ENCODE data around the gene SLC9A1. TPM values are rescaled to one million over a fixed set of nuclear protein-coding genes. Genes with fewer than 3 reads are reported as not detected.

Gene SLC9A1
- total RNA-seq, 1 donor from 2014 or later, result 20.2 TPM

DNA sequence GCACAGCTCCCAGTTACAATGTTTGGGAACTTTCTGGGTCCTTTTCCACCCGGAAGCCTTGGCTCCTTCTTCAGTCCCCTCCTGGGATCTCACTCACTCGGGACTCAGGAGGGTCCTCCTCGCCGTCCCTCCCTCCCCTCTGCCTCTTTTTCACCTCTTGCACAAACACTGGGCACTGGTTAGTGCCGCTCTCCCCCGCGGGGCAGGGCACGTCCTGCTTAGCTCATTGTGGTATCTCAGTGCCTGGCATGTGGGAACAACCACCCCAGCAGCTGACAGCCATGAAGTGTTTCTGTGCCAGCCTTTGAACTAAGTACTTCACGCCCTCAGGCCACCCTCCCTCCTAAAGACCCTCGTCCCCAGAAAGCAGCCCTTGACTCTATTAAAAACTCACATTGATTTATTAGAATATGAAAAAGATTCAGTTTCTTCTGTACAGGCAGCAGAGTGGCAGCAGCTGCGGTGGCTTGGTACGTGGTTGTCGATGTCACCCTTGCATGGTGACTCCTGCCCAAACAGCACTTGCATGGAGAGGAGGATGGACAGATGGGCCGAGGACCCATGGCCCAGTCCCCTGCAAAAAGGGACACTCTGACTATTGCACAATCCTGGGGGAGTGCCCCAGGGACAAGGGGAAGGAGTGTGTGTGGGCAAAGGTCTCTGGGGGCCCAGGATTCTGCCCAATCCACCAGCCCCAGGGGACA, 56.3 kb downstream of the SLC9A1 start:
- DNase-seq (ENCODE audit: missing footprints), result no peak
- intact Hi-C loops (cut with DNase I), result loop anchor here (10.0 kb wide), 1 partner anchor 134 kb away; the partner anchor contains the start of gene KDF1
- ATAC-seq, result peak; percentile 38

DNA sequence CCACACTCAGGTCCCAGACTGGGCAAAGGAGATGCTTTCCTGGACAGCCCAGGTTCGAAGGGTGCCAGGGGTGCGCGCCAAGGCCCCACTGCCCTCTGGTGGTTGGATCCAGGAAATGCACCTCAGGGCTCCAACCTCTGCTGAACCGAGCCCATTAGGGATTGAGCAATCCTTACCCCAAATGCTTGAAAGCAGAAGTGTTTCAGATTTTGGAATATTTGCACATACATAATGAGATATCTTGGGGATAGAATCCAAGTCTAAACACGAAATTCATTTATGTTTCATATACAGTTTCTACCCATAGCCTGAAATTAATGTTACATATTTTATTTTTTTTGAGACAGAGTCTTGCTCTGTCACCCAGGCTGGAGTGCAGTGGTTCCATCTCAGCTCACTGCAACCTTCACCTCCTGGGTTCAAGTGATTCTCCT, 57.4 kb downstream of the SLC9A1 start:
- DNase-seq (ENCODE audit: missing footprints), result peak; percentile 90
- peak; percentile 72 for ATAC-seq
- intact Hi-C loops (cut with DNase I), result loop anchor here (1.0 to 10.0 kb wide), 3 partner anchors 51 to 133 kb away; partner anchors contain the start of gene KDF1

DNA sequence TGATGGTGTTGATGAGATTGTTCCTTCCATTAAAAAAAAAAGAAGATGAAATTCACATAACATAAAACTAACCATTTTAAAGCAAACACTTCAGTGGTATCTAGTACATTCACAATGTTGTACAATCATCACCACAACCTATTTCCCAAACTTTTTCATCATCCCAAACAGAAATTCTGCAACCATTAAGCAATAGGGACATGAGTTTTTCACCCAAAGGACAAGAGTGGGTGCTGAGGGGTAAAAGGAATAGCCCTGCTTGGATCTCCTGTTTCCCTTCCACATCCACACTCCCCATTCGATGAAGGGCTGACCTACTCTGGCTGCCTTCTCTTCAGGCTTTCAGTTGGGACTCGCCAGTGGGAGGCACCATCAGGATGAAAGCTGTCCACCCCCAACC, 59.3 kb downstream of the SLC9A1 start:
- intact Hi-C loops (cut with DNase I), result loop anchor here (10.0 kb wide), 1 partner anchor 131 kb away; the partner anchor contains the start of gene KDF1
- ATAC-seq (no peak), DNase-seq (ENCODE audit: missing footprints) (no peak)

DNA sequence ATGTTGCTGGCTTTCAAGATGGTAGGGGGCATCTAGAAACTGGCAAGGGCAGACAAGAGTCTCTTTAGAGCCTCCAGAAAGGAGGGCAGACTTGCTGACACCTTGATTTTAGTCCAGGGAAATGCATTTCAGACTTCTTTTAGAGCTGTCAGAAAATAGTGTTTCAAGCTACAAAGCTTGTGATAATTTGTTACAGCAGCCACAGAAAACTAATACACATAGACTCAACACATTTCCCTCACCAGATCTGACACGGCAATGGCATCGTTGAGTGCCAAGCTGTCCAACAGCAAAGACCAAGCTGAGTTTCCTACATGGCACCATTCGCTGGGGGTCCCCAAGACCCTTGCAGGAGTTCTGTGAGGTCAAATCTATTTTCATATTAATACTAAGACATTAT, 62.0 kb downstream of the SLC9A1 start:
- ATAC-seq, result no peak
- intact Hi-C loops (cut with DNase I), result loop anchor here (10.0 kb wide), 1 partner anchor 128 kb away; the partner anchor contains the start of gene KDF1

DNA sequence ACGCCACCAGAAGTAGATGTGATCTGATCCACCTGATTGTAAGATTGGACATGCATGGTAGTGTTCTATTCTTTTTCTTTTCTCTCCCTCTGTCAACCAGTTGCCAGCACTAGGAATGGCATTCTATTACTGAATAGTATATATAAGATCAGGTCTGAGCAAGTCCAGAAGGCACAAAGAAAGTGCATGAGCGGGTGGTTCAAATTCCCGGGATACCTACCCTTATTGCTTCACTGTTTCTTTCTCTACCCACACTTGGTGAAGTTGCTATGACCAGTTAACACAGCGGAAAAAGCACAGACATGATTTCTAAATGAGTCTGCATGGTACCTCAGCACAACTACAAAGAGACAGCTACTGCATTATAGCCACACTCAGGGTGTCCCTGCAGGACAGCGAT, 64.0 kb downstream of the SLC9A1 start:
- DNase-seq (ENCODE audit: missing footprints), result no peak
- intact Hi-C loops (cut with DNase I), result loop anchor here (10.0 kb wide), 1 partner anchor 126 kb away; the partner anchor contains the start of gene KDF1
- no peak for ATAC-seq

More for the DNA sequence above, 62.0 kb downstream of the SLC9A1 start:
- DNase-seq (ENCODE audit: missing footprints), result no peak

DNA sequence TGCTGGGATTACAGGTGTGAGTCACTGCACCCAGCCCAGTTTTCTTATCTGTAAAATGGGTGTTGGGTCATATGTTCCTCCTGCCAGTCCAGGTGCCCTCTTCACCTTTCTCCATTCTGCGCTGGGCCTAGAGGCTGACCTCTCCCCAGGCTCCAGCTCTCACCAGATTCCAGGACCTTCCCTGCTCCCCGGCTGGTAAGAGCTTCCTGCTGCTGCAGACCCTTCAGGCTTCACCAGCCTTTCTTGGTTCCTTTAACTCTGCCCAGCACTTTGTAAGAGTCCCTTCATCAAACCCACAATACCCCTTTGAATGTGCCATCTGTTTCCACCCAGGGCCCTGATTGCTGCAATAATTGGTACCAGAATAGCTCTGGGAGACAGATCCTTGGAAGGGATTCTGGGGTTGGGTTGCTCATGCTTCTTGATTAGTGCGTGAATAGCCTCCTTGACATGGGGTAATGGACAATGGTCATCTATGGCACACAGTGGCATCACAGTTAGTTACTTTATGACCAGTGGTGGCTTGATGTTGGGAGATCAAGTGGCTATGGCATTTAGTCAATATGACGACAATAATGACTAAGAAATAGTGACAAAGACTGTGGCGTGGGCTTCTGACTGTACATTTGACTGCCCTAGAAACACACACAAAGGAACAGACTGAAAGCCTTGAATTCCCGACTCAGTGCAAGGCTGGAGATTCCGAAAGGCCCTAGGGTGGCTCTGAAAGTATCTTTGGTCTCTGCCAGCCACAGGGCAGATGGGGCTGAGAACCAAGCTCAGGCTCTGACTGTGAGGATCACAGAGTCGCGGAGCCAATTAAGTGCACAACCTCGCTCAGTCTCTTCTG, 67.3 kb downstream of the SLC9A1 start:
- intact Hi-C loops (cut with DNase I), result no loop called here
- no peak for ATAC-seq
- DNase-seq (ENCODE audit: missing footprints), result no peak

DNA sequence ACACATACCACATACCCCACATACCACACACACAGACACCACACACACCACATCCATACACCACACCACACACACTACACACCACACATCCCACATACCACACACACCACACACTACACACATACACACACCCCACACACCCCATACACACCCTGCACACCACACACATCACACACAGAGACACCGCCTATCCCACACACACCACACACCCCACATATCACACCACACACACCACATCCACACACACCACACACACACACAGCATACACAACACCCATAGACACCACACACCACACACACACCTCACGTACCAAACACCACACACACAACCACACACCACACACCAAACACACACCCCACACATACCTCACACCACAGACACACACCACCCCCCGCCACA, 68.3 kb downstream of the SLC9A1 start:
- no peak for ATAC-seq
- no peak for DNase-seq (ENCODE audit: missing footprints)
- intact Hi-C loops (cut with DNase I), result no loop called here

DNA sequence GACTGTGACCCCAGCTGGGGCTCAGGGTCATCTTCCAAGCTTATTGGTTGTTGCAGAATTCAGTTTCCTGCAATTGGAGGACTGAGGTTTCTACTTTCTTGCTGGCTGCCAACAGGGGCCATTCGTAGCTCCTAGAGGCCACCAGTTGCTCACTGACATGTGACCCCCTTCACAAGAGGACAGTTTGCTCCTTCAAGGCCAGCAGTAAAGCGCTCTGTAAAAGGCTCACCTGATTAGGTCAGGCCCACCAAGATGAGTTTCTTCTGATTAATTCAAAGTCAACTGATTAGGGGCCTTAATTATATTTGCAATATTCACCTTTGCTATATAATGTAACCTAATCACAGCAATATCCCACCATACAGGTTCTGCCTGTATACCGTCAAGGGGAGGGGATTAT, 68.9 kb downstream of the SLC9A1 start:
- ATAC-seq, result no peak
- no peak for DNase-seq (ENCODE audit: missing footprints)
- intact Hi-C loops (cut with DNase I), result no loop called here

DNA sequence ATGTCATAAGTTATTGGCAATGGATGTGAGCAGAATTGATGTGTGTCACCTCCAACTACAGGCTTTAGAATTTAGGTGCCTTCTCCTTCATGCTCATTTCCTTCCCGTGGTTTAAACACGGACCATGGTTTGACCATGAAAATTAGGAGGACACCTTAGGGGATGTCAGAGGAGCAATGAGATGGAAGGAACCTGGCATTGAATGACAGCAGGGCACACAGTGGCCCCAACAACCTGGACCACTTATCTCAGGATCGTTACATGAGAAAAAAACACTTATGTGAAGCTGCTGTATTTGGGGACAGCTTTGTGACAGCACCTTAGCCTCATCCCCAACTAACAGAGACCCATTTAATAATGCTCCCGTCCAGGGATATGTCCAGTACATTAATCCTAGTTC, 70.8 kb downstream of the SLC9A1 start:
- intact Hi-C loops (cut with DNase I), result no loop called here
- DNase-seq (ENCODE audit: missing footprints) (no peak), ATAC-seq (no peak)

DNA sequence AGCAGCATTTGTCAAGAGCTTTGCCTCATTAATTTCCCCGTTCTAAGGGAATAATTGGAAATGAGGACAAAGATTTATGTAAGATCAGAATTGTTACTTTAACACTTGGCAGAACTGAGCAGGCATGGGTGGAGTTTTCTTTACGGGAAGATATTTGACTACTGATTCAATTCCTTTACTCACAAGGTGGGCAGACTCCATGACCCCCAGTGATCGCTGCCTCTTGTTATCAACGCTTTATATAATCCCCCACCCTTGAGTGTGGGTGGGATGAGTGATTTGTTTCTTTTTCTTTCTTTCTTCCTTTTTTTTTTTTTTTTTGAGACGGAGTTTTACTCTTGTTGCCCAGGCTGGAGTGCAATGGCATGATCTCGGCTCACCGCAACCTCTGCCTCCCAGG, 77.0 kb downstream of the SLC9A1 start:
- intact Hi-C loops (cut with DNase I), result no loop called here
- no peak for DNase-seq (ENCODE audit: missing footprints)
- no peak for ATAC-seq

DNA sequence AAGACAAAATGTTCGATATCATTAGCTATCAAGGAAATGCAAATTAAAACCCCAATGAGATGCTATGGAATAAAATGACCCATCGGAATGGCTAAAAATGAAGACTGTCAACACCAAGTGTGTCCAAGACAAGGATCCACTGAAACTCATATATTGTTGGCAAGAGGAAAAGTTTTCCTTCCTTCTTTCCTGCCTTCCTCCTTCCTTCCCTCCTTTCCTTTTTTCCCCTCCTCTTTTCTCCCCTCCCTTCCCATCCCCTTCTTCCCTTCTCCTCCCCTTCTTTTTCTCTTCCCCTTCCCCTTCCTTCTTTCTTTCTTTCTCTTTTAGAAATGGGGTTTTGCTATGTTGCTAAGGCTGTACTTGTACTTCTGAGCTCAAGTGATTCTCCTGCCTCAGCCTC, 78.1 kb downstream of the SLC9A1 start:
- DNase-seq (ENCODE audit: missing footprints) (no peak), ATAC-seq (no peak)
- intact Hi-C loops (cut with DNase I), result no loop called here

DNA sequence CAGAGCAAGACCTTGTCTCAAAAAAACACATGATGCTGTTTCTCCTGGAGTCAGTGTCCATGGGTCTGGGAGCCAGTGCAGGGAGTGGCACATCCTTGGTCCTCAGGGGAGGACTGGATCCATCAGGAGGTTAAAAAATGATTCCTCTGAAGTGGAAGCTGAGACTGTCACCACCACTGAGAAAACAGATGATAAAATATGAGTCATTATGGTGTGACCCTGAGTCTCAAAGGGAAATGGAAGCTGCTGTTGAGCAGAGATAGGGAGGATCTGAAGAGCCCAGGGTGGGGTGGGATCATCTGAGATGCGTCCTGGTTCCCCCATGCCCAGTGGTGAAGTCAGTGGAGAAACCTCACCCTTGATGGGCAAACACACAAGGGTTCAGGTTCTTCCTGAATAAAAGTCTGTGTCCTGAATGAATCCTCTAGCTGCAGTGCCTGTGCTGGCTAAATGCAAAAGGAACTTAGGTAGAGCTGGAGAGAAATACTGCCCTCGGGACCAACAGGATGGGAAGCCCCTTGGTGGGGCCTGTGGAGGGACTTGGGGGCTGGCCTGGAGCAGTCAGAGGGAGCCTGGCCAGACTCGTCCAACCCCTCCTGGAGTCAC, 80.6 kb downstream of the SLC9A1 start:
- DNase-seq (ENCODE audit: missing footprints) (no peak), ATAC-seq (no peak)
- intact Hi-C loops (cut with DNase I), result no loop called here

DNA sequence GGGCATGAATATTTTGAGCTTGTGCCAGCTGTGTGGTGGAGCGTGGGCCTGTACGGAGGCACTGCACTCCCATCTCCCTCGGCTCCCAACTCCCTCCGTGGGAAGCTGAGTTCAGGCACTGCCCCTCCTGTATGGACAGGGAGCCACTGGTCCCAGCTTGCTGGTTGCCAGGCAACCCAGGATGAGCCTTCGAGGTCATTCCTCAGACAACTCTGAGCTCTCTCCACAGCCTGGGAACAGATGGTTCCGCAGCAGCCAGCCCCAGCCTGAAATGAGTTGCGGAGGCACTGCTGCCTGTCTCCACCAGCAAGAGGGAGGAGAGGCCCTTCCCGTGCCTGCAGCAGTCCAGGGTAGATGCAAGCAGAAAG, 83.9 kb downstream of the SLC9A1 start:
- intact Hi-C loops (cut with DNase I), result no loop called here
- DNase-seq (ENCODE audit: missing footprints) (no peak), ATAC-seq (peak; percentile 23)

DNA sequence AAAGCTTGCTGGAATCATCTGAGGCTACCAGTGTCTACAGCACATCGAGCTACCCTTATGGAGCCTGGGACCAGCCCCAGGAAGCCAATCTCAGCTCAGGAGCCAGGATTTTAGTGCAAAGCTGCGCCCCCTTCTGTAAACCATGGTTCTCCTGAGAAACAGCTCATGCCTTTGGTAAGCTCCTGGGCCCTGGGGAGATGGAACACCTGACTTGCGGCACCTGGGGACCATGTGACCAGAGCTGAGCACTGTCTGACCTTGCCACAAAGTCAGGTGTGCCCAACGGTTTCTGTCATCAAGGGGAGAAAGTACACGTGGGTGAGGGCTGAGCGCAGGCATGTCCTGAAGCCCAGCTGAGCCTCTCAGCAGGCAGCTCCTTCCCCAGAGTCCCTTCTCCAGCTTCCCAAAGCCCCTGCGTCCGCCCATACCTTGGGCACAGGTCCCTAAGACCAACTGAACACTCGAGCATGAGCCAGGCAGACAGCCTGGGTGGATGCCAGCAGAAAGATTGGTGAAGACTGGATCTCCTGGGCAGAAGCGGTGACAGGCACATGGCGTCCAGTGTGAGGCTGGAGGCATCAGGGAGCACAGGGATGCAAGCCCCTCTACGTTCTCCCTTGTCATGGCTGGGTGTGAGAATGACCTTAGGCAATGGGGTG, 84.4 kb downstream of the SLC9A1 start:
- intact Hi-C loops (cut with DNase I), result no loop called here
- DNase-seq (ENCODE audit: missing footprints), result no peak
- no peak for ATAC-seq

DNA sequence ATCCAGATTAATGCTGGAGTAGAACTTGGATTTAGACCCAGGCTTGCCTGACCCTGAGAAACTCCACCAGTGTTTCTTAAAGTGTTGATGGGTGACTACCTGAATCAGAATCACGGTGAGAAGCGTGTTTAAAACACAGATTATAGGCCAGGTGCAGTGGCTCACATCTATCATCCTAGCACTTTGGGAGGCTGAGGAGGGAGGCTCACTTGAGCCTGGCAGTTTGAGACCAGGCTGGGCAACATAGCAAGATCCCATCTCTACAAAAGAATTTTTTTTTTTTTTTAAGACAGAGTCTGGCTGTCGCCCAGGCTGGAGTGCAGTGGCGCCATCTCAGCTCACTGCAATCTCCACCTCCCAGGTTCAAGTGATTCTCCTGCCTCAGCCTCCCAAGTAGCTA, 86.0 kb downstream of the SLC9A1 start:
- no peak for ATAC-seq
- intact Hi-C loops (cut with DNase I), result no loop called here
- DNase-seq (ENCODE audit: missing footprints), result no peak

DNA sequence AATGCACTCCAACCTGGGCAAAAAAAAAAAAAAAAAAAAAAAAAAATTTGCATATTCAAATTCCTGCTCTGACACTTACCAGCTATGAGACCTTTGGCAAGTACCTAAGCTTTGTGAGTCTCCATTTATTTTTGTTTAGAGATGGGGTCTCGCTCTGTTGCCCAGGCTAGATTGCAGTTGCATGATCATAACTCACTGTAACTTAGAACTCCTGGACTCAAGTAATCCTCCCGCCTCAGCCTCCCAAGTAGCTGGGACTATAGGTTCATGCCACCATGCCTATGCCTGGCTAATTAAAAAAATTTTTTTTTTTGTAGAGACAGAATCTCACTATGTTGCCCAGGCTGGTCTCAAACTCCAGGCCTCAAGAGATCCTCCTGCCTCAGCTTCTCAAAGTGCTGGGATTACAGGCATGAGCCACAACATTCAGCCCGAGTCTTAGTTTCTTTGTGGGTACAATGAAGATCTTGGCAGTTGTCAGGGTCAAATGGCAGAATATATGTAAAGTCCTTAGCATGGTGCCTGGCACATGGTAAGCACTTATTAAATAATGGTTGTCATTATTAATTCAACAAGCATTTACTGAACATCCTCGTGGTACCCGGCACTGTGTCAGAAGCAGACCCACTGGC, 88.8 kb downstream of the SLC9A1 start:
- intact Hi-C loops (cut with DNase I), result no loop called here
- ATAC-seq (no peak), DNase-seq (ENCODE audit: missing footprints) (no peak)

DNA sequence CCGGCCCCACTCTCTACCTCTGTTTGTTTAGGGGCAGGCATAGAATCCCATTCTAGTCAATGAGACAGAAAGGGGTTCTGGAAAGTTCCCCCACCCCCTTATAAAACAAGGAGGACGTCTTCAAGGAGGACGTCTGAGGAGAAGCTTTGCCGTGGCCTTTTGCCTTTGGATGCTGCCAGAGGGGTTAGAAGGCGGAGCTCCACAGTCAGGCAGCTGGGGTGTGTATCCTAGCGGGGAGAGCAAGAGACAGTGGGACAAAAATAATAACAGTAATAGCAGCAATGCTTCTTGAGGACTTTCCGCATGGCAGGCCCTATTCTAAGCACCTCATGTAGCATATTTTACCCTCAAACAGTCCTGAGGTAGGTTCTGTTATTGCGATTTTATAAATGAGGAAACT, 94.0 kb downstream of the SLC9A1 start:
- intact Hi-C loops (cut with DNase I), result no loop called here
- ATAC-seq, result no peak
- no peak for DNase-seq (ENCODE audit: missing footprints)

DNA sequence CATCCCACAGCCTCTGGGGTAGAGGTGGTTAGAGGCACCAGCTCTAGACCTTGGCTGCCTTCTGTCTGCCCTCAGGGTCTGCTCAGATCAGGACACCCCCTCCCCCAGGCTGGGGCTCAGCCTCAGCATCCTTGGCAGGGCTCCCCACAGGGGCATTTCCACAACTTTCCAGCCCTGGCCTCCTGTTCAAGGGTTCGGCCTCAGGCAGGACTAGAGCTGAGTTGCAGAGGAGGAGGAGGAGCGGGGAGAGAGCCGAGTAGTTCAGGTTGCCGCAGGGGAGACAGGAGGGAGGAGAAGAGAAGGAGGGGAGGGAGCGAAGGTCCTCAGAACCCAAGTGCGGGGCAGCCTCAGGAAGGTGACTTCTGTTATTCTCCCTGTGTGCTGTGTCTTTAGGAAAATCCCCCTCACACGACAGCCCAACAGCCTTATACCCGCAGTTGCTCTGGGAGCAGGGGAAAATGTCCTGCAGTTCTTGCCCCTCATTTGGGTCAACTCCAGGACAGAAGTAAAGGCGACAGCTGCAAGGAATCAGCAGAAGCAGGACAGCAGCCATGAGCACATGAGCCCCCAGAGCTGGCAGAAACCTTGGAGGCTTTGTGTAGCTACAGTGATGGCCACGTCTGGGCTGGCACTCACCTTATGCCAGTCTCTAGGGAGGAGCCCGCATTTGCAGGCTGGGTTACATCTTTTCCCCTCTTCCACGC, 95.8 kb downstream of the SLC9A1 start:
- intact Hi-C loops (cut with DNase I), result no loop called here
- DNase-seq (ENCODE audit: missing footprints) (no peak), ATAC-seq (no peak)
